Stimulated activated CD4-positive, alpha-beta T cell treated with anti-CD3 and anti-CD28 coated beads, Interleukin-4, amount 100 ng/mL, for 1 hour (primary cell): Measurements from ENCODE around the gene SPSB1.

ENCODE experiments used
- DNase-seq: peaks from one replicate; pipeline ENCODE4 v3.0.0-alpha.2; 2020

The SPSB1 gene

DNA sequence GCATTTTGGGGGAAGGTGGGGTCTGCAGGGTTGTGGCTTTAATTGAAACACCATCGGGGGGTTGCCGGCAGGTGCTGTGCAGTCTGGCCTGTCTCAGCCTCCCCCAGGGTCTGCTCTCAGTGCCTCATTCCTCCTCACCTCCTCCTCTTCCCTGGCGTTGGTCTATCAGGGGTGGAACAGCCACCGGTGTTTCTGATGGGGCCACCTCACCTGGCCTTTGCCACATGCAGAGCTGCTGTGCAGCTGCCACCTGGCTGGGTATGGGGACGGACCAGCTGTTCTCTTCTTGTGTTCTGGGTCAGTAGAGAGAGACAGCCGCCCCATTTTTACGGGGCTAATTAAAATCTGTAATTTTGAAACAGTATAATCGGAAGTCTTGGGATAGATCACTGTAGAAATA, 53.9 kb downstream of the SPSB1 start:
- no peak for DNase-seq

DNA sequence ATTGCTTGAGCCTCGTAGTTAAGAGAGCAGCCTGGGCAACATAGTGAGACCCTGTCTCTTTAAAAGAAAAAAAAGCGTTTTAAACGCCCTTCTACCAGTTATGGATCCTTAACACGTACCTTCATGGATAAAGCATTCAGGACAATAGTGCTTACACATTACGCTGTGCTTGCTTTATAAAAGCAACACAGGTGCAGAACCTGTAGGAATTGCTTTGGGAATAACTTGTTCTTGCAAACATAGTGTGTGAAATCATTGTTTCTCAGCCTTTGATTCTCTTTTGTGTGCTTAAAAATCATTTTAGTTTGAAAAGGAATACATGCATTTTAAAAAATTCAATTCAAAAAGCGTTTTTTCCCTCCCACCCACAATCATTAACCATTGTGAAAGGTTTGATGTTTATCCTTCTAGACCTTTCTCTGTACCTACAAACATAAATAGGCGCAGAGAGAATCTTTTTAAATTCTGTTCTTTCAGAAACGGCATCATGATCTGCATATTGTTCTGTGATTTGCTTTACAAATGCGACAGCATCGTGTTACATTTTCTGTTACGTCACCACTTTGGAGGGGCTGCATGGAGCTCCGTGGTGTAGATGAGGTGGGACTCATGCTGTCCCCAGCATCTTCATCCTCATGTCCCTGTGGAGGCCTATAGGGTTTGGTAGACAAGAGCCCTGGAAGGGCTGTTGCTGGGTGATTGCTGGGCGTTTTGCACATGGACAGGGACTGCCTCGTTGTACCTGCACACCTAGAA, 54.6 kb downstream of the SPSB1 start:
- DNase-seq: no peak

DNA sequence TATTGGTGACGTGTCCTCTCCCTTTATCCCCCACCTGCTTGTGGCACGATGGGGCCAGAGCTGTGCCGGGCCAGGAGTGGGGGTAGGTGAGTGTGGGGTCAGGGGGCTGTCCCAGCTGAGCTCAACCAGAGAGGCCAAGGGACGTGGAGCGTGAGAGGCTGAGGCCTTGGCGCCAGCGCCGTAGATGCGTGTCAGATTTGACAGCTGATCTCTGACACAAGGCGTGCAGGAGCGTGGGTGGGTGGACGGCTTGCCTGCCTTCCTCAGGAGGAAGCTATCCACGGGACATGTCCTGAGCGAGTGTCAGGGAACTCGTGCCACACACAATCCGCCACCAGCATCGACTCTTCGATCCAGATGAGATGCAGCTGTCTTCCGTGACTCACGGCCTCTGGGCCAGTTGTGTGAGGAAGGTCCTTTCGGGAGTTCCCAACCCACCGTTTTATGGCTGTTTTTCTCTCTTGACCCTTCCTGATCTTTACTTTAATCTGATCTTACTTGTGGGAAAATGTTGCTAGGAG, 56.7 kb downstream of the SPSB1 start:
- no peak for DNase-seq

DNA sequence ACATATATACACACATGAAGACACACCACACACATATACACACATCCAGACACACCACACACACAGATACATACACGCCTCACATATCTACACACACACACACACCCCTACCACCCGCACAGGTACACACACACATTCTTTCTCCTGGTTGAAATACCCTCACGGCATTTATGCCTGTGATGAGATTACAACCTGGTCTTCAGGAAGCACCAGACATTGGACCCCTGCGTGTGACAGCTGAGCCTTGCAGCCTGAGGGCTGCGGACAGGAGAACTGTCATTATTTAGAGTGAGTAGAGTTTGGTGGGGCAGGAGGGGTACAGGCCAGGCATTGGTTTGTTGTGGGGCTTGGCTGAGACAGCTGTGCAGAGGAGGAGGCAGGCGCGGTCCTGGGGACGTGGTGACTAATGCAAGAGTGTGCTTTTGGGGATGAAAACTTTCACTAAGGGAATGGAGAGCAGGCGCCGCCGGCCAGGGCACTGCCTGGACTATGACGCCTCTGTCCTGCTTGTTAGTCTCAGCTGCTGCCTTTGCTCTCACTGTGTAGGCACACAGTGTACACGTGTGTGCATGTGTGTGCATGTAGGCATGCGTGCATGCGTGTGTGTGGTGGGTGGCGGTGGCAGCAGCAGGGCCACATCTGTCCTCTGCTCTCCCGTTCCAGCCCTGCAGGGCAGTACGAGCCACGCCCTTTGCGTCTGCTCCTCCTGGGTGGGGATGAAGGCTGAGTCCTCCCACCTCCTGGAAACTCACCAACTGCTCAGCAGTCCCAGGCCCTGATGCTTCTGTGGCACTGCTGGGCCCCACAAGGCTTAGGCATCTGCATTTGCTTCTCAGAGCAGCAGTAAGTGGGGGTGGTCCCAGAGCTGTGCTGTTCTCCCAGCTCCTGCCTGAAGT, 57.6 kb downstream of the SPSB1 start:
- no peak for DNase-seq

DNA sequence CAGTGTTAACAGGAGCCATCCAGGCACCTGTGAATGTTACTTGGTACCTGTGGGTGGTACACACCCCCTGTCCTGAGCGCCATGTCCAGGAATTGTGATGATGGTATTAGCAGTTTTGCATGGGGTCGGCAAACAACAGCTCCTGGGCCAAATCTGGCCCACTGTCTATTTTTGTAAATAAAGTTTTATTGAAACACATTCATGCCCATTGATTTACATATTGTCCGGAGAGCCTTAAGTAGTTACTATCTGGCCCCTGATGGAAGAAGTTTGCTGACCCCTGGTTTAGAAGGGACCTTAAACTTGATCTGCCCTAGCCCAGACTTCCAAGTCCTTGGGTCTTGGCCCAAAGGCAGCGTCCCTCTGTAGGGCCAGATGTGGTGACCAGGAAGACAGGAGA, 58.3 kb downstream of the SPSB1 start:
- DNase-seq: no peak

DNA sequence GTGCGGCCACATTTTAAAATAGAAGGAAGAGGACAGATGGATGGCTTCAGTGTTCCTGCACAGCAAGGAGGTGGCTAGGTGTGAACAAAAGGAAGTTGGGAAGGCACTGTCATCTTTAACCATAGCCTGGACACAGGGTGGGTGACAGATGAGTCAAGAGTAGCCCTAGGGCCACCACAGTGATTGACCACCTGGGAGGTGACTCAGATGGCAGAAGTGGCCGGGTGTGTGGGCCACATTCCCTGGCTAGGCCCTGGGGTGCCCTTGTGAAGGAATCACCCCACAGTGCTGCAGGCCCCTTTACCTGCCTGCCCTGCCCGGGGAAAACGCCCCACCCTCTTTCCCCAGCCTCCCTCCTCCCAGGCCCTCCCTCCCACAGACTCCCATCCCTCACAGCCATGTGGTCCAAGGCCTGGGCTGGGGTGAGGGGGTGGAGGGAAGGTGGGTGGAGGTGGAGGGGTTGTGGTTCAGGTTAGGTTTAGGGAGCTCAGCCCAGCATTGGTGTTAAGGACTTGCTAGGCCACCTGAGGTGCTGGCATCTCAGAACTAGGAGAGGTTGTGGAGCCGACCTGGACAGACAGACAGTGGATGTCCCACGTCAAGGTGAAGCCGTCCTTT, 59.1 kb downstream of the SPSB1 start:
- DNase-seq: no peak

DNA sequence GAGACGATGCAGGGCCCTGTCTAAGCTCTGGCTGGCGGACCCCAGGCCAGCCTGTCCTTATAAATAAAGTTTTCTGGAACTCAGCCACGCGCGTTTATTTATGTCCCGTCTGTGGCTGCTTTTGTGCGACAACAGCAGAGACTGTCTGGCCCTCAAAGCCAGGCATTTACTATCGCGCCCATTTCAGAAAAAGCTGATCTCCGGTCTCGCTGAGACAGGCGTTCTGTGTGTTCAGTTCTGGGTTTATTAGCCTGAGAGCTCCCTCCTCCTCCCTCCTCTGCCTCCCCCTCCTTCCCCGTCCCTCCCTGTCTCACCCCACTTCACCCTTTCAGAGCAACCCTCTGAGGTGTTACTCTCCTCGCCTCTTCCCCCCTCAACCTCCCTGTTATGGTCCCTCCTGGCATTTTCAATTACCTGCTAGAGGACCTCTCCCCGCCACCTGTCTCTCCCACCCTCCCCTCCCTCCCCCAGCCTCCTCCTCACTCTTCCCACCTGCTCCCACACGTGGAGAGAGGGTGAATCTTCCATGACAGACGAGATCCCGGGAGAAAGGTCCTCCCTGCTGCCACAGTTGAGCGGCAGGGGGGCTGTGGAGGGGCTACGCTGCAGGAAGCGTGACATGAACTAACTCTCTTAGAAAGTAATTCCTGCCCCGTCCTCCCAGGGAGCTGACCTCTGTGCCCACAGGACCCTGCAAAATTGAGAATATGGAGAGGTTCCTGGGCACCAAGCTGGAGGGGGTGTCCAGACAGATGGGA, 59.9 kb downstream of the SPSB1 start:
- DNase-seq: no peak

DNA sequence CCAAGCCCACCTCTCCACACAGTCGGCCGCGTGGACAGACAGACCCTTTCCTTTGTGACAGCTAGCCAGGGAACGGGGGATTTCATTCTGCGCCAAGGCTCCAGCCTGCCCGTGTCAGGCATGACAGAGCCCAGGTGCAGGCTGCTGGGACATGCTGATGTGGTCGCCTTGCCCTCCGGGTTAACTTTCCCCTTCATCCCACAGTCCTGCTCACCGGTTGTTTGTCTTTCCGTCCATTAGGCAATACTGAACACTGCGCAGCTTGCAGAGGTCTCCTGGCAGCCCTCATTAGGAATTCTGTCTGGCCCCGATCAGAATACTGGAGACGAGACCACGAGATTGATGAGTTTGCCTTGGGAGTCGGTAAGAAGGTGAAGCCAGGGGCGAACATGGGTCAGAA, 62.8 kb downstream of the SPSB1 start:
- DNase-seq: no peak

DNA sequence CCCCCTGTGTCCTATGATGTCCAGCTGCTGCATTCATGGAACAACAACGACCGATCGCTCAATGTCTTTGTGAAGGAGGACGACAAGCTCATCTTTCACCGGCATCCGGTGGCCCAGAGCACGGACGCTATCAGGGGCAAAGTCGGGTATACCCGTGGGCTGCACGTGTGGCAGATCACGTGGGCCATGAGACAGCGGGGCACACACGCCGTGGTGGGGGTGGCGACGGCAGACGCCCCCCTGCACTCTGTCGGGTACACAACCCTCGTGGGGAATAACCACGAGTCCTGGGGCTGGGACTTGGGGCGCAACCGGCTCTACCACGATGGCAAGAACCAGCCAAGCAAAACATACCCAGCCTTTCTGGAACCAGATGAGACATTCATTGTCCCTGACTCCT, 63.3 kb downstream of the SPSB1 start:
- no peak for DNase-seq

DNA sequence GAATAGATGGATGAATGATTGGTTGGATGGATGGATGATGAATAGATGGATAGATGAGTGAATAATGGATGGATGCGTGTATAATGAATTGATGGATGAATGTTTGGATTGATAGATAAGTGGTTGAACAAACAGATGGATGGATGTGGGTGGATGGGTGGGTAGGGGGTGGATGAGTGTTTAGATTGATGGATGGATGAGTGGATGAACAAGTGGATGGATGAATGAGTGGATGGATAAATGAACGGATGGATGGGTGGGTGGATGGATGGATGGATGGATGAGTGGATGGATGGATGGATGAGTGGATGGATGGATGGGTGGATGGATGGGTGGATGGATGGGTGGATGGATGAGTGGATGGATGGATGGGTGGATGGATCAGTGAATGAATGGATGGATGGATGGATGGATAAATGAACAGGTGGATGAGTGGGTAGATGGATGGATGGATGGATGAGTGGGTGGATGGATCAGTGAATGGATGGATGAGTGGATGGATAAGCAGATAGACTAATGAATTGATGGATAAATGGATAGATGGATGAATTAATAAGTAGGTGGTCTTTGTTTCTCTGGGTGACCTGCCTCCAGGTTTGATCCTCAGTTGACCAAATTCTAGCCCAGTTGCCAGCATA, 64.3 kb downstream of the SPSB1 start:
- no peak for DNase-seq

DNA sequence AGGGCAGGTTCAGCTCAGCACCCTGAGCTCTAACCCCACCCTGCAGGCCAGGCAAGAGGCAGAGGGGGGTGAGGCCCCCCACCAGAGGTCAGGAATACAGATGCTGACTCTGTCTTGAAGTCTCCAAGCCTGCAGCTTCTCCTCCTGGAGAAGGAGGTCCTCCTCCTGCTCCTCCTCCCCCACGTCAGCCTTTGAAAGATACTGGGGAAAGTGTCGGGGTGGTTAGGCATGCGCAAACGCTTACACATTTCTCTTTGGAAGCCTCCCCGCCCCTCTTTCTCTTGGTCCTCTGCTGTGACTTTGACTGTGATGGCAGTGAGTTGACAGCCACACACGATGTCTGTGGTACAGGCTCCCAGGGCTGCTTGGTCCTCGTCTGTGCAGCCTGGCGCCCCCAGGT, 65.3 kb downstream of the SPSB1 start:
- no peak for DNase-seq

DNA sequence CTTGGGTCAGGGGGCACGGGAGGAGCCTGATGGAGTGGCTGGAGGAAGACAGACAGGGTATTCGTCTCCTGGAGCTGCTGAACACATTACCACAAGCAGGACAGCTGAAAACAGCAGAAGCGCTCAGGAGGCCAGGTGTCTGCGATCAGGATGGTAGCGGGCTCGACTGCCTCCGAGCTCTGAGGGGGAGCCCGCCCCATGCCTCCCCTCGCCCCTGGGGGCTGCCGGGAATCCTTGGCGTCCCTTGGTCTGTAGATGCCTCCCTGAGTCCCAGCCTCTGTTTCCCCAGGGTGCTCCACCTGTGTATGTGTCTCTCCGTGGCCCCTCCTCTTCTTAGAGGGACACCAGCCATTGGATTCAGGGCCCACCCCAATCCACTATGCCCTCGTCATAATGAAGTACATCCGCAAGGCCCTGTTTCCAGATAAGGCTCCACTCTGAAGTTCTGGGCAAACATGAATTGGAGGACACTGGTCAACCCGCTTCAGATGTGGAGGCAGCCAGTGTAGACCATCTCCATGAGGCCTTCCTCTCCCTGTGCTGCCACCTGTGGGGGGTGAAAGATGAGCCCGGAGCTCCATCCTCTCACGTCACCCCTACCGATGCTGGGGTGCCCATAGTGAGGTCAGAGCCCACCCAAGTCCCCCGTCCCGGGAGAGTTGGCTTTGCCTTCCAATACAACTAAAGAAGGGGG, 67.8 kb downstream of the SPSB1 start:
- no peak for DNase-seq

DNA sequence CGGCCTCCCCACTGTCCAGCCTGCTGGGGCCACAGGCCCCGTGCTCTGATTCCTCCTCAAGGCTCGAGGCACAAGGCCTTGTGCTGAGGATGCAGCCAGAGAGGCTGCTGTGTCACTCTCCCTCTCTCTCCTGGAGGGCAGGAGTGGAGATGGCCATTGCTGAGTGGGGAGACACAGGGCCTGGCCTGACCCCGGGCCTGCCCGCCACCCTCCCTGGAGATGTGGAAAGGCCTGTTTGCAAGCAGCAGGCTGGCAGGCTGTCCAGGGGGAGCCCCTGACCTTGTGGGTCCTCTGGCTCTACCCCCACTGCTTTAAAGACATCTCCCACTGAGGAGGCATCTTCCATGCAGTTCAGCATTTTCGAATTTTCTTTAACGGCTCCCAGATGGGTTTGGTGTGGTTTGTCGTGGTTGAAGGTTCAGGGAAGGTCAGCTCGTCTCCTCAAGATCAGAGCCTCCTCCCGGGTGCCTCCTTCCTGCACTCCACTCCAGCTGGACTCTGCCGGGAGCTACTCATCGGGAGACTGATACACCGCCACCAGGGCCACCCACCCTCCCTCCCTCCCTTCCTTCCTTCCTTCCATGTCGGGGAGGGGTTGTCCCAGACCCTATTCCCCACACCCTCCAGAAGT, 69.1 kb downstream of the SPSB1 start:
- DNase-seq: no peak

DNA sequence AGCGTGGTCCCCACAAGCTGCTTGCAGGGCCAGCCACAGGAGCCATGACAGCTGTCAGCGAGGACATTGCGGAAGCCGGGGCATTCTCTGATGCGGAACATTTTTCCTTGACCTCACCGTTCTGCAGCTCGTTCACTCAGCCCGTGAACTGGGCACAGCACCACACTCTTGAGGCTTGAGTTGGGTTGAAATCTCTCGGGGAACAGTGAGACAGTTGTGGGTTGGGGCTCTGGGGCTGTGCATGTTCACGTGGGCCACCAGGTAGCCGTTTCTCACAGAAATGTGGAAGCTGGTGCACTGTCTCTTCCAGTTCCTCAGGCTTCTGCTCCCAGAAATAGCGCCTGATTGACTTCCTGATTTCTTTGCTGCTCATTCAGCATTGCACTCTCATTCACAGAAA, 69.8 kb downstream of the SPSB1 start:
- no peak for DNase-seq

DNA sequence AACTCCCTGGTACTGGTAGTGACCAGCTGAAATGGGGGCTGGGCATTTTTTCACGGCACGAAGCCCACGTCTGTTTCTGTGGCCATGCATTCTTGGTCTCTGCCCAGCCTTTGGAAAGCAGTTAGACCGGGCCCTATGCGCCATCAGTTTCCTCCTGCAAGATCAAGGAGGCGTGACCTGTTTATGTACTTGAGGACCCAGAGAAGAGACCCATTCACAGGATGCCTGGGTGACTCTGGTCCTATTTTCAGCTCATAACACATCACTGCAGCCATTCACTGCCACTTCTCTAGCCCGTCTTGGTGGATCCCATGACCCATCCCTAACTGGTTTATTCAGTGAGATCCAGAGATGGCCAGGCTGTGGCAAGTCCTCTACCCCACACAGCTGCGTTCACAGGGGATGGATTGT, 70.4 kb downstream of the SPSB1 start:
- DNase-seq: no peak

DNA sequence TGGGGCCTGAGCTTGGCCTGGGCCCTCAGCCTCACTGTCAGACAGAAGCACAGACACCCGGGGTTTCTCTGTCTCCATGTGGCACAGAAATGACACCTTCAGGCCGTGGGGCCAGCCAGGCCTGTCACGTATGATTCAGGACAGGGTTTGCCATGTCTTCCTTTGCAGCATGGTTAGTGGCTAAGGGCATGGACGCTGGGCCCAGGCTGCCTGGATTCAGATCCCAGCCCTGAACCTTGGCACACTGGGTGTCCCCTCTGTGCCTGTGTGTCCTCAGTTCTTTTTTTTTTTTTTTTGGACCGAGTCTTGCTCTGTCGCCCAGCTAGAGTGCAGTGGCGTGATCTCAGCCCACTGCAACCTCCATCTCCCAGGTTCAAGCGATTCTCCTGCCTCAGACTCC, 73.6 kb downstream of the SPSB1 start:
- no peak for DNase-seq

DNA sequence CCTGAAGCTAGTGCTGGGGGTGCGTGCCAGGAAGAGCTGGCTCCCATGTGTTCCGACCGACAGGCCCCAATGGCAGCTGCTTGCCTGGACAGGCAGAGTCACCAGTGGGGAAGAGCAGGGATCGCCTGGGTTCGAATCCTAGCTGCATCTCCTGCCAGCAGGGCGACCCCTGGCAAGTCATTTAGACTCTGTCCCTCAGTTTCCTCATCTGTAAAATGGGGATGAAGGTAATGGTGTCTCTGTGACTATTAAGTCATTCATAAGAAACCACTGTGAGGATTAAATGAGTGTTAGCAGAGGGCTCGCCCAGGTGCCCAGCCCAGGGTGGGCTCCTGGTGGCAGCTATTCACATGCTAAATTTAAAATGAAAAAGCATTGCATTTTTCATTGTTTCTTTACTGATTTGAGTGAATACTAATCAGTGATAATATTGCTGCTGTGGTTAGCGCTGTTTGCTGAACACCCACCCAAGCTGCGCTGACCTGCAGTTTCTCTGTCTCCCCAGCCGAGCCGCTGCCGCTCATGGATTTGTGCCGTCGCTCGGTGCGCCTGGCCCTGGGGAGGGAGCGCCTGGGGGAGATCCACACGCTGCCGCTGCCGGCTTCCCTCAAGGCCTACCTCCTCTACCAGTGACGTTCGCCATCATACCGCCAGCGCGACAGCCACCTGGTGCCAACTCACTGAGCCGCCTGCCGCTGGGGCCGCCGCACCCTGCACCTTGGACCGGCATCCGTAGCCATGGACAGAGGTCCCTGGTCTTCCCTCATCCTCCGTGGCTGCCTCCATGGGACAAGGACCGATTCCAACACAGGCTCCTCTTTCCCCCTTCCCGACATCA, 74.5 kb downstream of the SPSB1 start:
- DNase-seq: no peak

DNA sequence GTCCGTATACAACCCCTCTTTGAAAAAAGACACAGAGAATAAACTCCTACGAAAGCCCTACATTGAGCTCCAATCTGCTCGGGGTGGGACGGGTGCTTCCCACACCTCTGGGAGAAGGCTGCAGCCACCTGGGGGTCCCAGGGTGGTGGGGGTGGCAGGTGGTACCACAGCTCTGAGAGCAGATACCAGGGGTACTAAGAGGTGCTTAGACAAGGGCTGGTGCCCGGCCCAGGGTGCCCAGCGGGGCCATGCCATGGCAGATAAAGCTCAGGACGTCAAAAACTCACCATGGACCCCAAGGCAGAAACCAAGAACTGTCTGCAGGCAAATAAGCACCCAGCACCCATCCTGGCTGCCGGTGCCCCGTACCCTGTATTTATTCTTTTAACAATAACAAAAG, 75.1 kb downstream of the SPSB1 start:
- no peak for DNase-seq

DNA sequence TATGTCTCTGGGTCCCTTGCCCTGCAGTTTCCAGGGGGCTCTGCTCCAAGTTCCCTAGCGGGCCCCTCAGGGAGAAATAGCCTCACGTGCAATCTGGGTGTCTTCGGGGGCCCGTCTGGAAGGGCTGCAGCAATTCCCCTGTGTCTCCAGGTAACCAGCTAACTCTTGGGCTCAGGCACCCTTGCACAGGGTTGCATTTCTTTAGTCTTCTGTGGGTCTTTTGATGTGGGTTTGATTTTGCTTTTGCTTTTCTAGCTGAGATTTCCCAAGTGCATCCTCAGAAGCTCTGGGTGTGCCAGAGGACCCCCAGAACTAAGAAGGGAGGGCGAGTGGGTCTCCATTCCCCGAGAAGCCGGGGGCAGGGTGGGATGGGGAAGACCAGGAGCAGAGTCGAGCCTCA, 75.7 kb downstream of the SPSB1 start:
- no peak for DNase-seq
